OCI-LY7 (cell line): ENCODE data around the gene CCDC88B.

ENCODE experiments used
- CTCF ChIP-seq: fragments of 200-600 bp; sonication (generic); conservative IDR thresholded peaks from 2 replicates; pipeline ENCODE4 v1.5.1; 2014; ENCODE audit warnings: mild to moderate bottlenecking, antibody characterized with exemption, low read length, moderate library complexity, mixed read lengths
- EZH2phosphoT487 ChIP-seq: fragments of 200-600 bp; sonication (generic); IDR thresholded peaks from 2 replicates; pipeline ENCODE4 v1.6.1; 2018; ENCODE audit warnings: low read depth, borderline replicate concordance, mild to moderate bottlenecking, mixed run types, antibody characterized with exemption, low read length, moderate library complexity, mixed read lengths

- TF ChIP-seq CTCF (no peak), EZH2phosphoT487 (no peak)
Observed at GRCh38 chr11:64351136-64351631, 11.2 kb downstream of the CCDC88B start.
